WTC11 (cell line): ENCODE measurements around the gene MAP1LC3A.

ENCODE experiments used
- ARID4B ChIP-seq: sonication (generic); formaldehyde crosslinking; IDR thresholded peaks from 2 replicates; pipeline ENCODE4 v1.8.0; 2023; ENCODE audit warnings: missing genetic modification reagents, mild to moderate bottlenecking, borderline replicate concordance
- CREB1 ChIP-seq: sonication (generic); formaldehyde crosslinking; IDR thresholded peaks from 2 replicates; pipeline ENCODE4 v1.8.0; 2023; ENCODE audit warnings: mild to moderate bottlenecking, missing genetic modification reagents
- CTCF ChIP-seq: fragments of 200-600 bp; IDR thresholded peaks from 2 replicates; pipeline ENCODE4 v1.8.0; 2022; ENCODE audit warnings: antibody characterized with exemption
- ESRRA ChIP-seq: sonication (generic); formaldehyde crosslinking; IDR thresholded peaks from 2 replicates; pipeline ENCODE4 v1.8.1; 2022; ENCODE audit warnings: mild to moderate bottlenecking, missing genetic modification reagents, borderline replicate concordance
- FOXK1 ChIP-seq: sonication (generic); formaldehyde crosslinking; IDR thresholded peaks from 2 replicates; pipeline ENCODE4 v1.8.0; 2022; ENCODE audit warnings: mild to moderate bottlenecking, moderate library complexity, missing genetic modification reagents
- NFYB ChIP-seq: sonication (generic); formaldehyde crosslinking; conservative IDR thresholded peaks from 2 replicates; pipeline ENCODE4 v1.8.0; 2022; ENCODE audit warnings: low read depth, missing genetic modification reagents
- NR2C2 ChIP-seq: sonication (generic); formaldehyde crosslinking; IDR thresholded peaks from 2 replicates; pipeline ENCODE4 v1.8.0; 2022; ENCODE audit warnings: mild to moderate bottlenecking, missing genetic modification reagents
- PREB ChIP-seq: sonication (generic); formaldehyde crosslinking; IDR thresholded peaks from 2 replicates; pipeline ENCODE4 v1.8.1; 2022; ENCODE audit warnings: mild to moderate bottlenecking, missing genetic modification reagents, moderate library complexity, borderline replicate concordance
- TEAD4 ChIP-seq: sonication (generic); formaldehyde crosslinking; IDR thresholded peaks from 2 replicates; pipeline ENCODE4 v1.8.0; 2022; ENCODE audit warnings: mild to moderate bottlenecking, missing genetic modification reagents
- ZBTB43 ChIP-seq: sonication (generic); formaldehyde crosslinking; IDR thresholded peaks from 2 replicates; pipeline ENCODE4 v1.8.1; 2023; ENCODE audit warnings: mild to moderate bottlenecking, missing genetic modification reagents
- ZNF138 ChIP-seq: sonication (generic); formaldehyde crosslinking; conservative IDR thresholded peaks from 2 replicates; pipeline ENCODE4 v1.8.1; 2022; ENCODE audit warnings: mild to moderate bottlenecking, moderate library complexity, missing genetic modification reagents
- ZNF232 ChIP-seq: sonication (generic); formaldehyde crosslinking; IDR thresholded peaks from 2 replicates; pipeline ENCODE4 v1.8.0; 2022; ENCODE audit warnings: mild to moderate bottlenecking, missing genetic modification reagents
- TF ChIP-seq, protein P1 (sequence below): sonication (generic); formaldehyde crosslinking; IDR thresholded peaks from 2 replicates; pipeline ENCODE4 v1.8.0; 2022; ENCODE audit warnings: mild to moderate bottlenecking, missing genetic modification reagents
- TF ChIP-seq, protein P2 (sequence below): sonication (generic); formaldehyde crosslinking; IDR thresholded peaks from 2 replicates; pipeline ENCODE4 v1.8.0; 2022; ENCODE audit warnings: mild to moderate bottlenecking, missing genetic modification reagents

- TF ChIP-seq ESRRA (no peak), ARID4B (CRISPR knock-in tag) (no peak), CTCF (no peak), TEAD4 (CRISPR knock-in tag) (no peak), ZBTB43 (no peak), CREB1 (CRISPR knock-in tag) (no peak), FOXK1 (no peak), NFYB (CRISPR knock-in tag) (no peak), NR2C2 (CRISPR knock-in tag) (no peak), ZNF138 (CRISPR knock-in tag) (no peak), PREB (CRISPR knock-in tag) (no peak), ZNF232 (CRISPR knock-in tag) (no peak)
- TF ChIP-seq, protein P1, sequence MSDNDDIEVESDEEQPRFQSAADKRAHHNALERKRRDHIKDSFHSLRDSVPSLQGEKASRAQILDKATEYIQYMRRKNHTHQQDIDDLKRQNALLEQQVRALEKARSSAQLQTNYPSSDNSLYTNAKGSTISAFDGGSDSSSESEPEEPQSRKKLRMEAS (CRISPR knock-in tag): no peak
- TF ChIP-seq, protein P2, sequence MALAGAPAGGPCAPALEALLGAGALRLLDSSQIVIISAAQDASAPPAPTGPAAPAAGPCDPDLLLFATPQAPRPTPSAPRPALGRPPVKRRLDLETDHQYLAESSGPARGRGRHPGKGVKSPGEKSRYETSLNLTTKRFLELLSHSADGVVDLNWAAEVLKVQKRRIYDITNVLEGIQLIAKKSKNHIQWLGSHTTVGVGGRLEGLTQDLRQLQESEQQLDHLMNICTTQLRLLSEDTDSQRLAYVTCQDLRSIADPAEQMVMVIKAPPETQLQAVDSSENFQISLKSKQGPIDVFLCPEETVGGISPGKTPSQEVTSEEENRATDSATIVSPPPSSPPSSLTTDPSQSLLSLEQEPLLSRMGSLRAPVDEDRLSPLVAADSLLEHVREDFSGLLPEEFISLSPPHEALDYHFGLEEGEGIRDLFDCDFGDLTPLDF (CRISPR knock-in tag): no peak
Measured at GRCh38 chr20:34529742-34530141, 28.8 kb upstream of the MAP1LC3A start.
